HG03460 (cell line): ENCODE data around the gene SPR.
A peak's percentile ranks its signal among the peaks of the same experiment; 100 is the strongest.

Experiments used
- ATAC-seq: cut with Tn5 transposase; IDR thresholded peaks from one replicate; pipeline ENCODE4 v1.9.1; 2021; ENCODE audit not compliant: unreplicated experiment

SPR gene

DNA sequence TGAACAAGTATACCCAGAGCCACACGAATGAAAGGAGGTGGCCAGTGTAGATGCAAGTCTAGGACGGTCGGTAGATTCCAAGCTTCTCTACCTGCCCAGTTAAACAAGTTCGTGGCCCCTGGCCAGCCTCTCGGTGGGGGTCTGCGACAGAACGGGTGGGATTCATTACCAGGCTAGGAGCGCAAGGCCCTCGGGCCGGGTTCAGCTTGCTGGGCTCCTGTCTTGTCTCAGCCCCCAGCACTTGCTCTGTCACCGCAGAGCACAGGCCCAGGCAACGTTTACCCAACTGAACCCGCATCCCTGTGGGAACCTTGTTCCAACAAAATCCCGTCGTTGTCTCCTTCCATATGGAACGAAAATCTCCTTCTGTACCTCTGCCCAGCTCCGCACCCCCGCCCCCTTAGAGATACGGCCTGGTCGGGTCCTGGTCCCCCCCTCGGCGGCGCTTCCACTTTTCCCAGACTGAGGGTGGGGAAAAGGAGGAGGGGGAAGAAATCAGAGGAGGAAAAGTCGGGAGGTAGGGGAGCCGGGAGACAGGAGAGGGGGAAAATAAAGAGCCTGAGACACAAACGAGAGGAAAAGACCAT, 28.2 kb downstream of the SPR start:
- ATAC-seq, result no peak

DNA sequence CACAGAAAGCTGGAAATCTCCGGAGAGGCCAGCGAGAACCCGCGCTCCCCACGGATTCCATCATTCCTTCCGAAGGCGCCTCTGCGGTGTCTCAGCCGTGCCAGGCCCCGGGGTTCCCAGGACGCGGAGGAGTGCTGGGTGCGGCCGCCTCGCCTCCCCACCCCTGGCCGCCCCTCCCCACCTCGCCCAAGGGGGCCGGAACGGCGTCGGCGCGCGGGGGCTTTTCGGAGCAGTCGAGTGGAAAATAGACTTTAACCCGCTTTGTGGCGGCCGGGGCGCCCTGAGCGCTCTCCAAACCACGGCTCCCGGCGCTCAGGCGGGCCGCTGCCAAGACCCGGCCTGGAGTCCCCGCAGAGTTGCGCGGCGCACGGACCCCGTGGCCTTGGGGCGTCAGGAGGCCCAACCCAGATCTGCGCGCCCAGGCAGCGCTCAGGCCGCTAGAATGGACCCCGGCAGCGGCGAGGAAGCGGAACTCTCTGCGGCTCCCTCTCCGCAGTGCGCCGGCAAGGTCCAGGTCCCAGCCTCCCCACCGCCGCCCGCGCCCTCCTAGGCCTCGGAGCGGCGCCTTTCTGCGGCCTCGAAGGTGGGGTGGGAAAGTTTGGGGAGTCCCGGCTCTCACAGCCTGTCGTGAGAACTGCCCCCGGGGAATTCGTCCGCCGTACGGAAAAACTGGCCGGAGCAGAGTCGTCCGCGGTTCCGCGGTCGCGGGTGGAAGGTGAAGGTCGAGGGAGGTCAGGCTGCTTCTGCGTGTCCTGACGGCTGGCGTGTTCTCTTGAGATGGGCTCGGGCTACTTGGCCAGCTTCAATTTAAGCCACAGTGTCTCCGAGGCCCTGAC, 28.9 kb downstream of the SPR start:
- ATAC-seq, result peak; percentile 52

DNA sequence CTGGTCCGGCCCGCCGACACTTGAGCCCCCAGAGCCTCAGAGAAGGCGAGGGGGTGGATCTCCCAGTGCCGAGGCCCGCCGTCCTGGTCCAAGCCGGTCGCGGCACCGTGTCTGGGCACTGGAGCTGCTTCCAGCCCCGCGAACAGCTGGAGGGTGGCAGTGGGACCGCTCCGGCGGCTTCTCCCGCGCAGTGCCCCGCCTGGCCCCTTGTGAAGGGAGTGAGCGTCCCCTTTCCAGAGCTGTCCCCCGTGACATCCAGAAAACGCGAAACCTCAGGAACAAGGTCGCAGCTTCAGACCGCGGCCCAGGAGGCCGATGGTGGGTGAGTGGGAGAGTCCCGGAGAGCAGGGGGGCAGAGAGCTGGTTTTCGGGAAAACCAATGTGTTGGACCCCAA, 29.5 kb downstream of the SPR start:
- ATAC-seq, result peak; percentile 0

DNA sequence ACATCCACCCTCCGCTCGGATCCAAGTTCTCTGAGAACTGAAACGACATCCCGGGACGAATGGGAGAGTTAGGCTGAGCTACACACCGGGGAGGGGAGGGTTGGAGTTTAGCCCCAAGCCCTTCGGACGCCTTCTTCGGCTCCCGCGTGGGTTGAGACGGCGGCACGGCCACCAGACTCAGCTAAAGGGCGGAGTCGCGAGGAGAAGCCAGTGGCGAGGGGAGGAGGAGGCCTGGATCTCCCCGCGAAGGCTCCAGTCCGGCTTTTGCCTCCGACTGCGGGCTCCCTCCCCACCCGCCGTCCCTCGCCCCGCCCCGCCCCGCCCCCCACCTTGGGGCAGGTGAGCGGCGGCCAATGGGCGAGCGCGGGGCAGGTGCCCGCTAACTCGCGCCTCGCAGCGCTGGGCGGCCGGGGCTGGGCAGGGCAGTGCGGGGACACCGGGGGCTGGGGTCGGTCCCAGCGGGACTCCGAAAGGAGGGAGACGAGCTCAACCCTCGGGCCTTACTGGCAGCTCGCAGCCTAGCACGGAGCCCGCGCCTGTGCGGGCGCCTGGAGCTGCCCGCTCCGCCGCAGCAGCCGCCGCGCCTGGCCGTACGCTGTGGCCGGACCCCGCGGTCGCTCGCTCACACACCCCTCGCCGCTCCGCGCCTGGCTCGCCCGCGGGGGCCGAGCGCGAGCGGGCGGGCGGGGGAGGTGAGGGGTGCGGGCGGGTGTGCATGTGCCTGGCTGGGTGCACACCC, 30.1 kb downstream of the SPR start, which contains the start of gene EMX1:
Gene EMX1, plus strand, starts transcription at position 382 of the 739 bp plus-strand sequence. Its CDS starts 334 bp downstream, at position 716.
- ATAC-seq, result peak; percentile 49

DNA sequence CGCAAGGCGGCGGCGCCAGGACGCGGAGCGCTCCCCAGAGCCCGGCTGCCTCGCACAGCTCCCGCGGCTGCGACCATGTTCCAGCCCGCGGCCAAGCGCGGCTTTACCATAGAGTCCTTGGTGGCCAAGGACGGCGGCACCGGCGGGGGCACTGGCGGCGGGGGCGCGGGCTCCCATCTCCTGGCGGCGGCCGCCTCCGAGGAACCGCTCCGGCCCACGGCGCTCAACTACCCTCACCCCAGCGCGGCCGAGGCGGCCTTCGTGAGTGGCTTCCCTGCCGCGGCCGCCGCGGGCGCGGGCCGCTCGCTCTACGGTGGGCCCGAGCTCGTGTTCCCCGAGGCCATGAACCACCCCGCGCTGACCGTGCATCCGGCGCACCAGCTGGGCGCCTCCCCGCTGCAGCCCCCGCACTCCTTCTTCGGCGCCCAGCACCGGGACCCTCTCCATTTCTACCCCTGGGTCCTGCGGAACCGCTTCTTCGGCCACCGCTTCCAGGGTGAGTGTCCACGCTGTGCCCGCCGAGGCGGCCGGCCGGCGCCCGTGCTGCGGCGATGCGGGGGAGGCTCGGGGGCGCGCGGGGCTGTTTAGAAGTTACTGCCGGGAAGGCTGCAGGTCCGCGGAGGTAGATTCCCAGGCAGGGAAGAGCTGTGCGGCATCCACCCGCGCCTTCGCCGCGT, 30.8 kb downstream of the SPR start:
- ATAC-seq, result no peak

DNA sequence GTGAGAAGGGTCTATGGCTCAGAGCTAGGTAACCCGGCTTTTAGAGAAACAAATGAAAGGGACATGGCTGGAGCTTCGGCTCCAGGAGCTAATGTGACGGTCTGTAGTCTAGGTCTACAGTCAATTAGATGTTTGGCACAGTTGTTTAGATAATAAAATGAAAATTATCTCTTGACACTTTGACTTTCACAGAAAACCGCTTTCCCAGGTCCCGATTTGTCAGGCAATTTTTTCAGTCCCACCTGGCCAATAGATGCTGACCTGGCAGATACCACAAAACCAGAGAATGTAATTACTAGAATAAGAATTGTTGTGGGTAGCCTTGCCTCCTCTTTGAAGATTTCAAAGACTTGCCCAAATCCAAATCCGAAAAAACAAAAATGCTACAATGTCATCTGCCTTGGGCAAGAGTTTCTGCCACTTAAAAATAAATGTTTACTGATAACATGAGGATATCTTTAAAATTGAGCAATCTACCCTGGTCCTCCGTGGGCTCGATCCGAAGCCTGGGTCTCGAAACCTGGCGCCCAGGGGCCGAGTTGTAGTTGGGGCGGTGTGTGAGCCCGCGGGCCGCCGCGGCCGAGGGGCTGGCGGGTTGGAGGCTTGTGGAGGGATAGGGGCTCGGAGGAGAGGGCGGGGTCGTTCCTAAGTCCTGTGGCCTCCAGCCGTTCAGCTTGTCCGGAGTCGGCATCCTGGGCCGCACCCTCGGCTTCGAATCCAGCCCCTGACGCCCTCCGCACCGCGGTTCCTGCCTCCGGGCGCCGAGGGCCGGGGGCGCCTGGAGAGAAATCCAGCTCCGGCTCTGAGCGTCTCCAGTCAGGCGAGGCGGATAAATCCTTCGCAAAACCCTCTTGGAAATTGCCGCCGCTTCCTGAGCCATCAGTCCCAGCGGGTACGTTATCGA, 32.5 kb downstream of the SPR start:
- ATAC-seq, result no peak

DNA sequence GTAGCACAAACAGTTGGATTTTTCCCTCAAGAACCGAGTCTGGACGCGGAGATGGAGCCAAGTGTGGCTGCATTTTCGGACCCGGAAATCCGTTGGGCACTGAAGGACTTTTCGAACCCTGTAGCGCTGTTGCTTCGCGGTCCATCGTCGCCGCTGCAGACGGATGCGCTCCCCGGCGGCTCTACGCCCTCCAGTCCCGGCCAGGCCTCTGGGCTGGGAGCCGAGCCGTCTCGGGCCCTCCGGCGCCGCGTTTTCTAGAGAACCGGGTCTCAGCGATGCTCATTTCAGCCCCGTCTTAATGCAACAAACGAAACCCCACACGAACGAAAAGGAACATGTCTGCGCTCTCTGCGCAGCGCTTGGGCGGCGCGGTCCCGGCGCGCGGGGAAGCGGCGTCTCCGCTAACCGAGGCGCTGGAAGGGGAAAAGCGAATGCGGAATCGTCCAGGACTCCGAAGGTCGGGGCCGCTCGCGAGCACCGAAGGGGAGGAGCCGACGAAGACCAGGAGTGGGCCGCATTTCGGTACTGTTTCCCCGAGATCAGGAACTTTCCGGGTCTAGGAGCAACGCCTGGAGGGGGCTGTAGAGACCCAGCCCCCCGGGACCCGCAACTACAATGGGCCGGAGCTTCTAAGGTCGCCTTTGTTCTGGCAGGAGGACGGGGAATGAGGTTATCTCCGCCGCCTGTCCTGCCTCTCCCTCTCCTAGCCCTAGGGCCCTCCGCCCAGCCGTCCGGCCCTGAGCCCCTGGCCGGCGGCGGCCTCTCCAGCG, 33.3 kb downstream of the SPR start:
- ATAC-seq, result no peak

DNA sequence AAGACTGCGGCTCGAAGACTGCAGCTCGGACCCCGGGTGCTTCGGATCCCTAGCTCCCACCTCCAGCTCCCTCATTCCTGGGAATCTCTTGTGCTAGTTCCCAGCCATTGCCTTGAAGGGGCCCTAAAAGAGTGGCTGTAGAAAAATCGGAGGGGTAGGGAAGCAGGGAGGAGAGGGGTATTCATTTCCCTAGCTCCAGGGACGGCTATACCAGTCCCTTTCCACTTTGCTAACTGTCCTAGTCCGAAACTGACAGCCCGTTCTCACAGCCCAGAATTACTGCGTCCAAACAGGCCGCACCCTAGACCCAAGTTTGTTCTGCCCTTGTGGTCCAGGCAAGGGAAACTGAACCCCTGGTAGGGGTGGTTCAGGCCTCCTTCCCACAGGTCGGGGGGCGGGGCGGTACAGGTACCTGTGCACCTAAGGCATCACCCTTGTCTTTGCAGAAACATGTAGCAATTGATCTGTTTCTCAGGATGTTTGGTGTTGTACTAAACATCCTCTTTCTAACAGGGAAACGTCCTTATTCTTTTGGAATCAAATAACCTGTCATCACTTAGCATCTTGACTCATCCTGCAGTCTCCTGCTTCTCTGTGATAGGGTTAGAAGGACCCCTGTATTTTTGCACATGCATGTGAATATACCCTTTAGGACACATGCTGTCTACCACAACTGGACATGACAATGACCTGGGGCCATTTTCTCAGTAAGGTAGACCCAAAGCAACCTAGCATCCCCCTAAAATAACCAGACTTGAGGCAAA, 34.1 kb downstream of the SPR start:
- ATAC-seq, result no peak

DNA sequence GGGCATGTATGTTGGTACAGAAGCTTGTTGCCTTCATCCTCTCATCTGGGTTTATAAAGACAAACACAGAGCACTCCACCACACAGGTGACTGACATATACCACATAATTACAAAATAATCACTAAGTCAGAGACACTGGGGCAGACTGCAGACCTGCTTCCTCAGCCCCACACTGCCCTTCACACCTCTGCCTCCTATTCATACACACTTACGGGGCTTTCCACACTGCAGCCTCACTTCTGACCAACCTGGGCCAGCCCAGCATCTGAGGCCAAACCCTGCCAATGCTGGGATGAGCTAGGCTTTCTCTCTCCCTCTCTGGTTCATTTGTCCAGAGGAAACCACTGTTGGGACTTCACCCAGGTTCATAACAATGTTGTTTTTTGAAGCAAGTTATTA, 34.6 kb downstream of the SPR start:
- no peak for ATAC-seq

DNA sequence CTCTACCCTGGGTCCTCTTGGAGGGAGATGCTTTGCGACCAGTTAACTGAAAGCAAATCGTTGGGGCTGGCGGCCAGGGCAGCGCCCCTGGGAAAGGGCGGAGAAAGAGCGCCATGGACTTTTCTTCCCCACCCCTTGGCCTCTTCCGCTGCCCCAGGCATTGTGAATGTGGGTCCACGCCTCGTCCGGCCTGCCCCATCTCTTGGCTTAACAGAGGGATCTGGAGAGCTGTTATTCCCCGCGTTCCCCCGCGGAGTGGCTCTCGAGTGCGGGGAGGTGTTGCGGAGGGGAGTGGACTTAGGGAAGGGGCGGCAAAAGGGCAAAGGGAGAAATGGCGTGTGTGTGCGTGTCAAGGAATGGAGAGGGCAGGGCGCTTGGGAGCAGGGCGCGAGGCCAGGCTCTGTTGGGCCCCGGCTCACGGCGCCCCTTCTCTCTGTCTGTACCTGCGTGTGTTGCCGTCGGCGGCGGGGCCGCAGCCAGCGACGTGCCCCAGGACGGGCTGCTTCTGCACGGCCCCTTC, 36.7 kb downstream of the SPR start:
- no peak for ATAC-seq

DNA sequence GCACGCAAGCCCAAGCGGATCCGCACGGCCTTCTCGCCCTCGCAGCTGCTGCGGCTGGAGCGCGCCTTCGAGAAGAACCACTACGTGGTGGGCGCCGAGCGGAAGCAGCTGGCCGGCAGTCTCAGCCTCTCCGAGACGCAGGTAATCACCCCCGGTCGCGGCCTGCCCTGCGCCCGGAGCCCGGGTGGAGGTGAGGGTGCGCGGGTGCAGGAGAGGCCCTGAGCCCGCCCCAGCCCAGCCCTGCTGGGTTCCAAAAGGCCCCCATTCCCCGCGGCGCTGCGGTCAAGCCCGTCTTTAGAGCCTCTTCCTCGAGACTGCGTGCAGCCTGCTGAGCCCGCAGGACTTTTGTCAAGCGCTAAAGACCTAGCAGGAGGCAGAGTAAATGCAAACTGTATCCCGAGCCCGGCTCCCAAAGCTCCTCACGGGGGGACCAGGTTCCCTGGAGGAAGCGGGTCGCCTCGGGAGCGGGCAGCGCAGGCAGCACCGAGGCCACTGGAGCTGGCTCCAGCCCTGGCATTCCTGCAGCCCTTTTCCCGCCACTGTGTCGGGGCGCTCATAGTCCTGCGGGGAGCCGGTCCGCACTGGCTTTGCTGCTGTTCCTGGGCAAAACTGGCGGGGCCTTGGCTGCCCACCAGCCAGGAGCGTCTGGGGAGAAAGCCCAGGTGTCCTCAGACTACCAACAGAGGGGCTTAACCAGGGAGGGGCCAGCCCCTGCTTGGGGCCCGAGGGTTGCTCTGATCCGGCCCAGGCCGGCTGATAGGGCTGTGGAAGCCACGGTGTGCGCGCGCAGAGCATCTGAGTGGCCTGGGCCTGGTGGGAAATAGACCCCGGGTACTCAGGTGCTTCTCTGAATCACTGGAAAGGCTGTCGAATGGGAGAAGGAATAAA, 37.4 kb downstream of the SPR start:
- ATAC-seq, result peak; percentile 47

DNA sequence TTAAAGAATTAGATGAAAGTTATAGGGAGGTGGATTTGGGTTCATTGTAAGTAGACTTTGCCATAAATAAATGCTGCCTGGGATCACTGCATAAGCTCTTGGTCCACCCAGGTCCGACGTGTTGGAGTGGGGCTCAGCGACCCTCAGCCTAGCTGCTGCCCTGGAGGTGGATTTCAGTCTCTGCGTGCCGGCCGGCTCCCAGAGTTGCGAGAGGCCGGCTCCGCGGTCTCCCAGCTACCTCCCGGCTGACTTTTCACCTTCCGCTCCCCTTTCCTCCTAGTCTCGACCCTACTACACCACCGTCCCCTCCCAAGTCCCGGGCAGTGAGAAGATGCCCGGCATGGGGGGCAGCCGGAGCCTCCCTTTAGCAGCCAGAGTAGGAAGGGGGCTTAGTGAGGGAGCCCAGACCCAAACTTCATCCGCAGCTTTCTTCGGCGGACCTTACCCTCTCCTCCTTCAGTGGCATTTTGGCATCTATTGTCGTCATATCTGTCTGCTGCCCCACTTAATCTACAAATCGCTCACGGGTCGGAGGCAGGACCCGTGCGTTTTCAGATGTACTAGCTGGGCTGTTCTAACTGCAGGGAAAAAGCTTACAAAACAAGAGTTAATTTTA, 38.2 kb downstream of the SPR start:
- ATAC-seq, result no peak

DNA sequence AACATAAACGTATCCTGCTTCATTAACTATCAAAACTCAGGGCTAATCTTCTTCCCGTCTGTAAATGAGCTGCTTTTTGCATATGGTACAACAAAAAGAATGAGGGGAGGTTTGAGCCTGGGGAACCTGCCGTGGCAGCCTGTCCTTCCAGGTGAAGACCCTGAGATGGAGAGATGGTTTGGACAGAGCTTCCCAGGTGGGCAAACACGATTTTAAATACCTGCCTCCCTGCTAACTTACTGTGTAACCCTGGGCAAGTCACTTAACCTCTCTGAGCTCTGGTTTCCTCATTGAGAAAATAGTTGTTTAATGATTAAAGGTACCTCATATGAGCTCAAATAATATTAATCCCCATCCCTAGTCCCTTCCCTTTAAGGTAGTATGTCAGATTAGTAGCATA, 39.2 kb downstream of the SPR start:
- ATAC-seq, result no peak

DNA sequence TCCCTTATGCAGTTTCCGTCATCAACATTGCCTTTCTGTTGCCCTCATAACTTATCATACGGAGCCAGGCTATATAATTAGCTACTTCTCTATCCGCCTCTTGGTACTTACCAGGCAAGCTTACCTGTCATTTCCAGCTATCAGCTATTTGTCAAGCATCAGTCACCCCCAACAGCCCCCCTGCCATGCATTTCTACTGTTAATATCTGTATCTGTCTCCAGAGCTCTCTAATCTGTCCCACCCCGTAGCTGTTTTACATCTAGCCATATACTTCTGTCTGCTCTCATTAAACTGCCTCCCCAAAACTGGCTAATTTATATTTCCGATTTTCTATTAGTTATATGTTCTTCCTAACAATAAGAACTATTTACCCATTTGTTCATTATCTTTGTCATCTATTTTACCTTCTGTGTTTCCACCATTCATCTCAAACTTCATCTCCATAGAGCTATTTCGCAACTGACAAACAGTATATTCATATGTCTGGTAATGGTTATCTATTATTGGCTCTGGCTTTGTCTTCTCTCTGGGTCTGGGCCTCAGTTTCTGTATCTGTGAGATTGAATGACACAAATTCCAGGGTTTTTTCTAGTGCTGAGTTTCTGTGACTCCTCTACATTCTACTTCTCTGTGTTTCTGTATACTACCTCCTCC, 39.7 kb downstream of the SPR start:
- no peak for ATAC-seq

DNA sequence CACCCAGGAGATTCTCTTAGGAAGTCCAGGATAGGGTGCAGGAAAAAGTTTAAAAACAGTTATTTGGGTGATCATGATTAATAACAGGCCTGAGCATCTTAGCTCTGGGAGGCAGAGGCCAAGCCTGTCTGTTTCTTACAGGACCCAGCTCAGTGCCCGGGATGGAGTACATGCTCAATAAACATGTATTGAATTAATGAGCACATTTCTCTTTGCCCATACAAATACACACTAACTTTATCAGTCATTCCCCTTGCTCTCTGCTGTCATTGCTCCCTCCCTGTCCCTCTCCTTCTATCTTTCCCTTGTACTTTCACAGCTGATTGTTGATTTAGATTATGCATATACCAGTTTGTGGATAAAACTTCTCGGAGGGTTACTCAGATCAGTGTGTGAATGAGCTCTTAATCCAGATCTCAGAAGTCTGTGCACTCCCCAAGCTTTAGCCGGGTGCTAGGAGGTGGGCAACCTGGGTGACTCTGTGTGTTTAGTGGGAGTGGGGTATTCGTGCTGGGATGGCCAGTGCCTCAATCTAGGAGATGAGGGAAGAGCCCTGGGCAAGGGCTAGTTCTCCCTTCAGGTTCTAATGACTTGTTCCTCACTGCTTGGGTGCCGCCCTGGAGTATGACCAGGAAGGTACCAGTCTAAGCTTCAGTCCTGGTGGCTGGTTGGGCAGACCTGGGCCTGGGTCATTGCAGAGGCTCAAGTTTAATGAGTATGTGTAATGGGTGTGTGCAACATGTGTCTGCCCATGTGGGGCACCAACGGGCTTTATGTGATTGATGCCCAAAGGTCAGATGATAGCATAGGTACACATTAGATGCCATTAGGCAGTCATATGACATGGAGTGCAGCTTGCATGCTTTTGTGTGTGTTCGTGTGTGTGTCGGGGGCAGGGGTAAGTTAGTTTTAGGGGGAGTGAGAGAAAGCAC, 40.7 kb downstream of the SPR start:
- no peak for ATAC-seq

DNA sequence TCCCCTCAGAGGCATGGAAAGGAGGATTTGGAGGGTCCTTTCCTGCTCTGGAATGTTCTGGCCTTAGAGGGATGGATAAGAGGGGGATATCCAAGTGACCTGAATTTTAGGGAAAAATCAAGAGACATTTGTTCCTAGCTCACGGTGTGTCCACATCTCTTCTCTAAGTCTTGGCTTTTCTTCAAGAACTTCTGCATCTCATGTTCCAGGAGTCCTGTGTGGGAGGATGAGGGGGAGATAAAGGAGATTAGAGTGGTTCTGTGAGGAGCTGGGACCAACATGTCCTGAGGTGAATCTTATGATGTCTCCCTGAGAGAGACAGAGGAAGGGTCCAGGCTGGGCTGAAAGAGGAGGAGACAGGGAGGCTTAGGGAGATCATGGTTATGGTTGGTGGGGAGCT, 41.8 kb downstream of the SPR start:
- no peak for ATAC-seq
